Activated CD8-positive, alpha-beta memory T cell treated with anti-CD3 and anti-CD28 coated beads, Interleukin-2, amount 10 ng/mL, durations not matched to agents 7 days and 5 days (primary cell): ENCODE data around the gene ARL2BP. TPM values are rescaled to one million over a fixed set of nuclear protein-coding genes. Genes with fewer than 3 reads are reported as not detected.

Experiments used
- ATAC-seq: fragments of 150-1000 bp; cut with Tn5 transposase; one replicate; pipeline ENCODE4 v1.10.0; 2021; ENCODE audit warnings: moderate library complexity
- CTCF ChIA-PET: fragments of 350-600 bp; sonication (Branson Sonifier 250); formaldehyde crosslinking; loops from one replicate; lab custom pipeline; 2021; ENCODE audit warnings: antibody characterized with exemption; lab: Charles Lee
- DNase-seq: peaks from one replicate; pipeline ENCODE4 v3.0.0-alpha.2; 2020
- H3K27ac Mint-ChIP-seq: one replicate; pipeline ENCODE4 v1.8.0; 2021; ENCODE audit warnings: mild to moderate bottlenecking, mixed read lengths
- H3K27me3 Mint-ChIP-seq: one replicate; pipeline ENCODE4 v1.8.0; 2021; ENCODE audit warnings: mixed read lengths
- H3K36me3 Mint-ChIP-seq: one replicate; pipeline ENCODE4 v1.8.0; 2021; ENCODE audit warnings: mild to moderate bottlenecking, mixed read lengths
- H3K4me1 Mint-ChIP-seq: one replicate; pipeline ENCODE4 v1.8.0; 2021; ENCODE audit warnings: mixed read lengths
- H3K4me3 Mint-ChIP-seq: one replicate; pipeline ENCODE4 v1.8.0; 2021; ENCODE audit warnings: mild to moderate bottlenecking, moderate library complexity, mixed read lengths
- H3K9me3 Mint-ChIP-seq: one replicate; pipeline ENCODE4 v1.8.0; 2022; ENCODE audit warnings: low read depth, mixed read lengths
- total RNA-seq, 2 experiments: library from RNA; stranded (reverse); gene quantifications; one replicate each; pipeline ENCODE4 v1.2.3, GENCODE V29; 2021

Gene ARL2BP
- total RNA-seq, 2 experiments from 2014 or later, result 24.9 to 30.2 TPM

GRCh38 chr16:57242650-57243049 lies 2.4 kb upstream of the ARL2BP start:
- peaks cover 16% of the 10 kb centered on the region for H3K36me3 Mint-ChIP-seq
- peak overlapping the region; percentile 25 for H3K27ac Mint-ChIP-seq

DNA sequence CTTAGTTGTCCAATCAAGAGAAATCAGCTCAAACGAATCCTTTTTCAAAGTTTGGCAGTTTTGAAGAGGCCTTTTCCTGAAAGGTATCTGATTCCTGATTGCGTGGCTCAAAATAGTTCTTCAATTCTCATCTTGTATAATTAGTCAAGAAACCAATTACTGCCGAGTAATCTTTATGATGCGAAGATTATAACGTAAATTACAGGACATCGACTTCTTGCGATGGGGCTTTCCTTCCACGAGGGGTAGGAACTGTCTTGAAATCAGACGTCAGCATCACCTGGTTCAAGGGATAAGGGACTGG lies 644 bp upstream of the ARL2BP start:
- peak; percentile 50 for ATAC-seq
- Mint-ChIP-seq H3K9me3 (no peaks in the 10 kb centered on the region), H3K4me1 (peaks cover 18% of the 10 kb centered on the region), H3K27ac (peak overlapping the region; percentile 90), H3K4me3 (peak overlapping the region; percentile 85), H3K36me3 (peaks cover 14% of the 10 kb centered on the region), H3K27me3 (no peaks in the 10 kb centered on the region)
- CTCF ChIA-PET, result interaction anchor here (1.0 to 2.1 kb wide), 3 partner anchors 8 to 56 kb away, joined by 3 to 8 read pairs (median 5); no protein-coding TSS in a partner anchor
- DNase-seq, result no peak

More at GRCh38 chr16:57242650-57243049, 2.4 kb upstream of the ARL2BP start:
- H3K4me3 Mint-ChIP-seq, result no peak overlapping the region
- CTCF ChIA-PET, result no interaction called here
- DNase-seq, result no peak
- no peaks in the 10 kb centered on the region for H3K27me3 Mint-ChIP-seq
- no peak for ATAC-seq
- H3K4me1 Mint-ChIP-seq, result peaks cover 27% of the 10 kb centered on the region
- H3K9me3 Mint-ChIP-seq, result no peaks in the 10 kb centered on the region

DNA sequence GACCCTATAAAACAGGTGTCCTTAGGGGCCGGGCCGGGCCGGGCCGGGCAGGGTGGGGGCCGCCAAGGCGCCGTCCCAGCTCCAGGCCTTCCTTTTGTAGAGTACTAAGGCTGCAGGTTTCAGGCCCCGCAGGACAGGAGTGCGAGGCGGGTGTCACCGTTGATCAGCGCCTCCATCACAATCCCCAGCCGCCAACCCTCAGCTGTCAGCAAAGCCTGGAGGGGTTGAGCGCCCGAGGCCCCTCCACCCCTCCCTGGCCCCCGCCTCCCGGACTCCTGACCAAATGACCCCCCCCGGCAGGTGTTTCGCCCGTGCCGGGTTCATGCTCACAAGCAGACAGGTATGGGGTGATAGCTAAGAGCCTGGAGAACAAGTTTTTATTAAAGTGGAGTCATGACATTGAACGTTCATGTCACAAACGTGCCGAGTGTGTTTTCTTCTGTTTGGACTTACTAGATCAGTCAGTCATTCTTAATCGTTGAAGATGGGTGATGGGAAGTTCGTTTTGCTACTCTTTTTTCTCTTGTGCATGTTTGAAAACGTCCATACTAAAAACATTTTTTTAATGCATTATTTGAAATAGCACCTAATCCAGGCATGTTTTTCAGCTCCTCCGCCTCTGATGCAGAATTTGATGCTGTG lies 534 bp downstream of the ARL2BP start:
- Mint-ChIP-seq H3K27me3 (no peaks in the 10 kb centered on the region), H3K27ac (peak overlapping the region; percentile 44), H3K9me3 (no peaks in the 10 kb centered on the region), H3K4me1 (peaks cover 18% of the 10 kb centered on the region), H3K4me3 (peak overlapping the region; percentile 85), H3K36me3 (peaks cover 20% of the 10 kb centered on the region)
- ATAC-seq (peak; percentile 30), DNase-seq (peak; percentile 51)
- CTCF ChIA-PET, result interaction anchor here (0.7 to 2.1 kb wide), 10 partner anchors 10 to 250 kb away, joined by 3 to 10 read pairs (median 5); partner anchors contain the start of genes POLR2C, PSME3IP1 and RSPRY1

- H3K36me3 Mint-ChIP-seq, result peaks cover 38% of the 10 kb centered on the region
- H3K27ac Mint-ChIP-seq, result no peak overlapping the region
Measured at GRCh38 chr16:57251352-57251751, 6.3 kb downstream of the ARL2BP start.

GRCh38 chr16:57252148-57252721 lies 7.2 kb downstream of the ARL2BP start:
- Mint-ChIP-seq H3K27me3 (no peaks in the 10 kb centered on the region), H3K36me3 (peaks cover 38% of the 10 kb centered on the region), H3K4me3 (no peak overlapping the region), H3K4me1 (no peaks in the 10 kb centered on the region), H3K27ac (no peak overlapping the region), H3K9me3 (peaks cover 5% of the 10 kb centered on the region)
- DNase-seq, result peak; percentile 27
- no peak for ATAC-seq
- CTCF ChIA-PET, result no interaction called here

More at GRCh38 chr16:57251352-57251751, 6.3 kb downstream of the ARL2BP start:
- CTCF ChIA-PET, result interaction anchor here (1.0 kb wide), 1 partner anchor 269 kb away, joined by 3 read pairs; no protein-coding TSS in a partner anchor
- Mint-ChIP-seq H3K4me1 (peaks cover under 1% of the 10 kb centered on the region), H3K4me3 (no peak overlapping the region), H3K9me3 (peaks cover 5% of the 10 kb centered on the region), H3K27me3 (no peaks in the 10 kb centered on the region)
- DNase-seq (no peak), ATAC-seq (no peak)

DNA sequence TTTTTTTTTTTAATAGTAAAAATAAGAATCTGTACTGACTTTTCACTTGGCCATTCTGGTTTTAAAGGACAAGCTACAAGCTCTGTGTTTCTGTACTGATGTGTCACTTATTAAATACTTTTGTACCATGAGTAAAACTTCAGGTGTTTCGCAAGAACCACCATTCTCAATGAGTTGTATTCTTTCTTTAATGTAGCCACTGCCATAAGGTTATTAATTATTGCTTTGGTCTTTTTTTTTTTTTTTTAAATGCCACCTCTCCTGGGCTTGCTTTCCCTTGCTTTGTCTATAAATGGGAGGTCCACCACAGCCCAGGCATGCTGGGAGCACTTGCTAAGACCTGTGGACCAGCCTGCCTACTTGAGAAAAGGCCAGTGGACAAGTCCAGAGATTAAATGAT lies 8.4 kb downstream of the ARL2BP start:
- H3K4me1 Mint-ChIP-seq, result no peaks in the 10 kb centered on the region
- DNase-seq (no peak), ATAC-seq (no peak)
- no peak overlapping the region for H3K27ac Mint-ChIP-seq
- H3K27me3 Mint-ChIP-seq, result no peaks in the 10 kb centered on the region
- no peak overlapping the region for H3K4me3 Mint-ChIP-seq
- peaks cover 36% of the 10 kb centered on the region for H3K36me3 Mint-ChIP-seq
- H3K9me3 Mint-ChIP-seq, result peaks cover 5% of the 10 kb centered on the region
- CTCF ChIA-PET, result no interaction called here

DNA sequence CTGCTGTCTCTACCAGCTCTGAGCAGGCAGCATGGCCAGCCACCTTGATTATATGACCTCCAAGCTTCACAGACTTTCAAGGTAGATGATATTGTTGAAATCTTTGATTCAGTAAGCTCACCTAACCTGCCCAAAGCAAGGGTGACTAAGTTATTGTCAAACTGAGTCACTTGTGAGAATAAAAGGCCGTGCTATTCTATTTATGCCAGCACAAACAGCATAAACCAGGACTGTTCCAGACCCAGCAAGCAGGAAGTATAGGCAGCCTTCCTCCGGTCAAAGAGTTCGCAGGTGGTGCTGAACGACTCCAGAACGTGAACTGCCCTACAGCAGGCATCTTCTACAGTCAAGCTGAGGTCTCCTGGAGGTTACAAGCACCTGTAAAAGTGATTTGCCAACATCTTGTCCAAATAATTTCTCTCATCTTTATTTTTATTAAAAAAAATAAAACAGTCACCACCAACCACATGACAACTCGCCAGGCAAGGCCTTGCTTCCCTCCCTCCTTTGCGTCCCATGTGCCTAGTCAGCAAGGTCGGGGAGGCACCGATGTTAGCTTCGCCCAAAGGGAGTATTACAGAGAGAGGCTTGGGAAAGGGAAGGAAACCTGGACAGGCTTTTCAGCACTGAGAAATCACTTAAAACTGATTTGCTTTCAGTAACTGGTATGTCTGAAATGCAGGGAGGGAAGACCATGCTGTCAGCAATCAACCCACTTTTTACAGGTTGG lies 10.8 kb downstream of the ARL2BP start:
- ATAC-seq, result no peak
- Mint-ChIP-seq H3K27me3 (no peaks in the 10 kb centered on the region), H3K9me3 (peaks cover 5% of the 10 kb centered on the region), H3K4me1 (peaks cover 10% of the 10 kb centered on the region), H3K27ac (no peak overlapping the region), H3K4me3 (no peak overlapping the region), H3K36me3 (peaks cover 20% of the 10 kb centered on the region)
- CTCF ChIA-PET, result interaction anchor here (0.9 kb wide), 1 partner anchor 22 kb away, joined by 3 read pairs; no protein-coding TSS in a partner anchor
- peak; percentile 16 for DNase-seq

DNA sequence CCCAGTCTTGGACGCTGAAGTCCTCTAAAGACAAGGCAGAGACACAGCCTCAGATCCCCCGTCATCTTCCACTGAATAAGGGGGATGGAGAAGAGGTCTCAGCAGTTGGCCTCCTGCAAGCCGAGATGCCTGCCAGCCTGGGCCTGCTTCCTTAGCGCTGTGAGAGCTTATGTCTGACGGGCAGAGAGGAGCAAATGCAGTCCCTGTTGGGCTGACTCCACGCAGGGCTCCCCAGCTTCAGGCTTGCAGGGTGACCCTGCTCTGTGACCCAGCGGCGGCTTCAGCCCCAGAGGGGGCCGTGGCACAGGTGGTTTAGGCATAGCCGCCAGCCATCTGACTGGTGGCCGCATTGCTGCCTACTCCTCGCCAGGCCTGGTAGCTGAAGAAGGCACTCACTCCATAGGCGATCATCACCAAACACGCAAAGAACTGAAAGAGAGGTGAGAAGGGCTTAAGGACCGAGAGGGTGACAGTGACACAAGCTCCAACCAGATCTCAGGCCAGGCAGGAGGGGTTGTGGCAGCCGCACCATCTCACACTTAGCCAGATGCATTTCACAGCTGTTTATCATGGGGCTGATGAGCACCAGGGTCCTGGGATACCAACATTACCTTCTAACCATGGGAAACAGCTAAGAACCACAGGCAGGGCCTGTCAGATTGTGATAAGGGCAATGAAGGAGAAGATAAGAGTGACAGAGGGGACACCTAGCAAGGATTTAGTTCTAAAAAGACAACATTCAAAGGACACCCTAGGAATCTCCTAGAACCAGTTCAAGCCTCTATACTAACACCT lies 11.7 kb downstream of the ARL2BP start:
- Mint-ChIP-seq H3K4me3 (no peak overlapping the region), H3K27ac (no peak overlapping the region), H3K27me3 (no peaks in the 10 kb centered on the region), H3K4me1 (peaks cover 10% of the 10 kb centered on the region), H3K36me3 (peaks cover 15% of the 10 kb centered on the region), H3K9me3 (peaks cover 5% of the 10 kb centered on the region)
- CTCF ChIA-PET, result interaction anchor here (0.5 to 0.9 kb wide), 2 partner anchors 18 to 21 kb away, joined by 3 read pairs; no protein-coding TSS in a partner anchor
- ATAC-seq (no peak), DNase-seq (no peak)

DNA sequence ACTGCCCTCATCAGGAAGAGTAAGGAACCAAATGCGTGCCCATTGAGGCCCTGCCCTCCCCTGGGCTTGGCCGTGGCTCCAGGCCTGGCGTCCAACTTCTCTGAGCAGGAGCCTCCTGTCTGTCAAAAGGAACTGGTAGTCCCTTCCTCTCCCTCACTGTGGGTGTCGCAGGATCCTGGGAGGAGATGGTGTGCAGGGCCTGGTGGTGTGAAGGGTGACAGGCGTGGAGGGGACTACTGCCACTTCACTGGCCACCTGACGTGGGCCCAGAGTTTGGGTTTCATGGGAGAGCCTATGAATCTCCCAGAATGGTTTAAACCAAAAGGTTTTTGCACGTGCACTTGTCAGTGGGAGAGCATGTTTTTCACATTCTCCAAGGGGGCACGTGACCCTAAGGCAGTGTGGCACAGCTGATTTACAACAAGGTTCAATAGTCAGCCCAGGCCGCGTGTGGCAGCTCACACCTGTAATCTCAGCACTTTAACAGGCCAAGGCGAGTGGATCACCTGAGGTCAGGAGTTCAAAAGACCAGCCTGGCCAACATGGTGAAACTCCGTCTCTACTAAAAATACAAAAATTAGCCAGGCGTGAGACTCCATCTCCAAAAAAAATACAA lies 12.5 kb downstream of the ARL2BP start:
- H3K27me3 Mint-ChIP-seq, result no peaks in the 10 kb centered on the region
- H3K27ac Mint-ChIP-seq, result no peak overlapping the region
- peaks cover 7% of the 10 kb centered on the region for H3K36me3 Mint-ChIP-seq
- CTCF ChIA-PET, result no interaction called here
- peaks cover 10% of the 10 kb centered on the region for H3K4me1 Mint-ChIP-seq
- ATAC-seq (no peak), DNase-seq (no peak)
- peaks cover under 1% of the 10 kb centered on the region for H3K9me3 Mint-ChIP-seq
- no peak overlapping the region for H3K4me3 Mint-ChIP-seq

DNA sequence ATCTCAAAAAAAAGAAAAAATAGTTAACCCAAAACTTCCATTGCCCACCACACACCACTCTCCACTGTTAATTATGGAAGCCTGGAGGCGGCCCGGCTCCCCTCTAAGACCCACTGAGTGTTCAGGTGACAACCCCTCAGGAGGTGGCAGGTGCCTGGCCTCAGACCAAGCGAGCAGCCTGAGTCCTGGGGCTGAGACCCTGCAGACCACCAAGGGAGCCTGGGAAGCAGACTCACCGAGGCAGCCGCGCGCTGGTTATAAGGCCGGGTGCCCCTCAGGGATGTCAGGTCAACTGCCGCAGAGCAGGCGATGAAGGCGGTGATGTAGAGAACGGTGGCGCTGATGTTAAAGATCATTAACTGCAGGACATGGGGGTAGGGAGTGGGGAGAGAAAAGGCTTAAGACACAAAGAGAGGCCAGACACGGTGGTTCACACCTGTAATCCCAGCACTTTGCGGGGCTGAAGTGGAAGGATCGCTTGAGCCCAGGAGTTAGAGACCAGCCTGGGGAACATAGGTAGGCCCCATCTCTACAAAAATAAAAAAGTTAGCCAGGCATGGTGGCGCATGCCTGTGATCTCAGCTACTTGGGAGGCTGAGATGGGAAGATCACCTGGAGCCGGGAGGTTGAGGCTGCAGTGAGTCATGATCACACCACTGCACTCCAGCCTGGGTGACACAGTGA lies 13.3 kb downstream of the ARL2BP start:
- peaks cover 10% of the 10 kb centered on the region for H3K4me1 Mint-ChIP-seq
- ATAC-seq, result no peak
- CTCF ChIA-PET, result no interaction called here
- H3K27ac Mint-ChIP-seq, result no peak overlapping the region
- no peaks in the 10 kb centered on the region for H3K27me3 Mint-ChIP-seq
- H3K9me3 Mint-ChIP-seq, result no peaks in the 10 kb centered on the region
- no peaks in the 10 kb centered on the region for H3K36me3 Mint-ChIP-seq
- H3K4me3 Mint-ChIP-seq, result no peak overlapping the region
- no peak for DNase-seq

DNA sequence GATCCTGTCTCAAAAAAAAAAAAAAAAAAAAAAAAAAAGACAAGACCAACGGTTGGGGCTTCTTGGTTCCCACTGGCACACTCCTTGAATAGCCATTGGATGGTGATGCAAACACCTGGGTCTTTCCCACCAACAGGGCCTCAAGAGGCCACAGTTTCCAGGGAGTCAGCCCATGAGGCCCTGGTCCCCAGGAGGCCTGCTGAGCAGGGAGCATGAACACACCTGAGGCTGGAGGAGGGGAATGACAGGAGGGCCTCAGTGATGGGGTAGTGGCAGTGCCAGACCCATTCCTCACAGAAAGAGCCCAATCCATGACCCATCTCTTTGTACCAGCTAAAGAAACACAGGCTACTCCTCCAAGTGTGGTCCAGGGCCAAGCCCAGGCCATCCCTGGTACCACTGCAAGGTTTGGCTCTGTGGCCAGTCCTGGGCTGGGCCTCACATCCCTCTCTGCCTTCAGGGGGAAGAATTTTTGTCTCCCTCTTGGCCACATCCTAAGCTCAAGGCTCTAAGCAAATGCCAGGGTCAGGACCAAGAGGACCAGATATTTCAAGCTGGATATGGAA lies 13.9 kb downstream of the ARL2BP start:
- DNase-seq (no peak), ATAC-seq (no peak)
- Mint-ChIP-seq H3K27me3 (no peaks in the 10 kb centered on the region), H3K4me1 (peaks cover 10% of the 10 kb centered on the region), H3K9me3 (no peaks in the 10 kb centered on the region), H3K36me3 (no peaks in the 10 kb centered on the region), H3K27ac (no peak overlapping the region), H3K4me3 (no peak overlapping the region)
- CTCF ChIA-PET, result interaction anchor here (0.7 kb wide), 1 partner anchor 443 kb away, joined by 3 read pairs; no protein-coding TSS in a partner anchor
